ENCODE results near the gene KLF15.

Gene KLF15

DNA sequence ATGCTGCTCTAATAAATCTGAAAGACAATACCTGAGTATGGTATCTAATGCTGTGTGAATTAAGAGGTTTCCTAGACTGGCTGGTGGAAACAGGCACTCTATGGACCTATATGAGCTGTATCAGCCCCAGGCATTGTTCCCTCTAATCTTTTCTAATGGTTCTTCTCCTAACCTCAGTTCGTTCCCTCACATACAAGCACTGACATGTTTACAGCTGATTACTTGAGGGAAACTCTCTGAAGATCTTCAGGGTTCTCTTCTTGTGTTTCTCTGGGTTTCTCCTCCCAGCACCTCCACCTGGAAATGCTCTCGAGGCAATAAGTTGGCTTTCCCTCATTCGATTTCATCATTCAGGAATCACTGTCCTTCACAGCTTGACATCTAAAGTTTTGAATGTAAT is 52.9 kb downstream of the KLF15 start:
- no peak for DNase-seq

DNA sequence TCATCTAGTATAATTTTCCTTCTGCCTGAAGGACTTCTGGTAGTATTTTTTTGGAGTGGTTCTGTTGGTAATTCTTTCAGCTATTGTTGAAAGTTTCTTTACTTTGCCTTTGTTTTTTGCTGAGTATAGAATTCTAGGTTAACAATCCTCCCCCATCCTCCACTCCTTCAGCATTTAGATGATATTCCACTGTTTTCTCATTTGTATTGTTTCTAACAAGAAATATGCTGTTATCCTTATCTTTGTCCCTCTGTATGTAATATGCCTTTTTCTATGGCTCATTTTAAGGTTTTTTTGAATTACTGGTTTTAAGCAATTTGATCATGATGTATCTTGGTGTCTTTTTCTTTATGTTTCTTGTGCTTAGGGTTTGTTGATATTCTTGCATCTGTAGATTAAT is 53.9 kb downstream of the KLF15 start:
- DNase-seq = no peak

DNA sequence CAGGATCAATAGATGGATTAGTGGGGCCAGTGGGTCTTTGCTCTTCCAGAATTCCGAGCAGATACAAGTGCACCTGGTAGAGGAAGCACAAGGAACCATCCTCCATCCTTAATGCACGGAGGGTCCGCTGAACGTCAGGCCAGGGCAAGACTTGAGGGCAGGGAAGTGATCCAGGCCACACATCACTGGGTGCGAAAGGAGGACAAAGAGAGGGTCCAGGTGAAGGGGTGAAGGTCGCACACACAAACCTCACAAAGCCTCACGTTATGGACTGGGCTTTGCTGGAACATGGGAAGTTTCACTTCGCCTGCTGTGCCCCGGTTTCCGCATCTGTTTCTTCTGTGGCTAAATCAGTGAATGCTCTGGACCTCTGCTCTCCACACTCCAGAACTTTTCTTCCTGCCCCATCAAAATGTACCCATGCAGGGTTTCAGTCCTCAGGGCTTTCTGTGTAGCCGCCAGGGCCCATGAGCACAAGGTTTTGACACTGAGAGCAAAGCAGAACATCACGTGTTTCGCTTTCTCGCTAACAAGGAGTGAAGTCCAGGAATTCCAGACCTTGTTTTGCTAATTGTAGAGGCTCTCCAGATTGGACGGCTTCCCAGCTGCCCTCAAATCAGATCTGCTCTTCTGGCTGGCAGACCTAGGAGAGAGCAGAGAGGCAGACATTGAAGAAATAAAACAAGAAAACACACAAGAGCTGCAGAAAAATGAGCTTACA is 56.3 kb downstream of the KLF15 start:
- DNase-seq = no peak

DNA sequence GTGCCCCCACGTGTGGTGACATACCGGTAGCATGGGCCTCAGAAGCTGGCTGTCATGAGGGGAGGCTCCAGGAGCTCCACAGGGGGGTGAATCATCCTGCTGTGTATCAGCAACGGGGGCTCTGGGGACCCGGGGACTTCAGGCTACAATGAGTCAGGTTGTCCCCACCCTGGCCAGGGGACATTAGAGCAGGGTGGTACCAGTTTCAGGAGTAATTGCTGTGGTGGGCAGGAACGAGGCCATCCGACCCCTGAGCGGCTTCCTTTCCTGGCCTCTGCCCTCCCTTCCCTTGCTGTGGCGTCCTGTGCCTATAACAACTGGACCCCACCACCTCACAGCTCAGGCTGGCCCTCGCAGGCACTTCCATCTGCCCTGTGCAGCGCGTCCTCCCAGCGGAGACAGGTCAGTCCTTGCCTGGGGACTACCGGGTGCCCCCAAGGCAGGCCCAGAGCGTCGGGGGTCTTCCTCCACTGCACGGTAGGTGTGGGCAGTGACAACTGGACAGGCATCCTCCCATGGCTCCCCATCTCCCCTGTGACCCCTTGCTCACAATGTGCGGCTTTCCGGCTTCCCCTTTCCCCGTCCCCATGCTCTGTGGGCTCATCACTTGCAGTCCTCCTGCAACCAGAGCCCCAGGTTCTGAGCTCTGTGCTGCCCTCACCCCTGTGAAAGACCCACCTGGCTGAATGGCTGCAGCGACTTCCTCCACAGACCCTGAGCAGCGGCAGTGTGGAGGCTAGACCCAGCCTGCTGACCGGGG is 57.0 kb downstream of the KLF15 start:
- no peak for DNase-seq

- DNase-seq = no peak
Observed at GRCh38 chr3:126295407-126295939, 61.7 kb downstream of the KLF15 start.

GRCh38 chr3:126294211-126294808 is 62.9 kb downstream of the KLF15 start:
- DNase-seq = no peak

DNA sequence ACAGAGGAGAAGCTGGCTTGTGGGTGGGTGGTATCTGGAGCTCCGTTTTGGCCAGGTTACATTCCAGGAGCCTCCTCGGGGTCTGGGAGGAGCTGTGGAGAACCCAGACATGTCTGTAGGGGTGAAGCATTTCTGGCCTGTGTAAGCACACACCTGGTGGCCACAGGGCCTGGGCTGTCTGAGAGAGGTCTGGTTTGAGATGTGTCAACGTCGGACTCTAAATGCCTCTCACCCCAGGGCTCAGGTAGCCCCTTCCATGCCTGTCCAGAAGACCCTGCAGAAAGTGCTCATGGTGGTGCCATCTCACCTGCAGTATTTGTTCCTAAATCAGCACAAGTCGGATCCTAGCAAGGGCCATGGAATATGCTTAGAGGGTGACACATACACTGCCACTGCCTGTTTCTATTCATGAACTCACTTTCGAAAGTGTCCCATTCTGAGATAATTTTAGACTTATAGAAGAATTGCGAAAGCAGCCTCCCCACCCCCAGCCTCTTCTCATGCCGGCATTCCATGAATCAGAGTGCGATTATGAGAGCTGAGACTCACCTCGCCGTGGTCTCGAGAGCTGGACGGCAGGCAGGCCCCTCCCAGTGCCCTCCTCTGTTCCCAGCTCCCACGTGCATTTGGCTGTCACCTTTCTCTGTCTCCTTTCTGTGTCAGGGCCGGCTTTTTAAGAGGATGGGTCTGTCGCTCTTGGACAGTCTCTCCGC is 63.7 kb downstream of the KLF15 start:
- DNase-seq = no peak
